ENCODE measurements around the gene RPS24. TPM values are rescaled to one million over a fixed set of nuclear protein-coding genes. Genes with fewer than 3 reads are reported as not detected.

The RPS24 gene
- total RNA-seq, 1 donor from 2014 or later = 1,331 TPM

- Histone ChIP-seq H2AFZ (ENCODE audit: low read depth, low read length) (no peak overlapping the region), H3K4me3 (ENCODE audit: insufficient read depth, low read depth, low read length) (no peak overlapping the region), H3K27me3 (ENCODE audit: insufficient read depth, low read length) (no peaks in the 10 kb centered on the region), H3K4me2 (ENCODE audit: low read length) (no peak overlapping the region), H4K20me1 (ENCODE audit: insufficient read depth, low read length) (peaks cover 70% of the 10 kb centered on the region), H3K27ac (ENCODE audit: low read depth, low read length) (no peak overlapping the region), H3K36me3 (ENCODE audit: insufficient read depth, low read length) (peaks cover 50% of the 10 kb centered on the region), H3K4me1 (ENCODE audit: insufficient read depth, low read length) (peaks cover 17% of the 10 kb centered on the region), H3K79me2 (ENCODE audit: insufficient read depth, low read length) (peaks cover 36% of the 10 kb centered on the region), H3K9me3 (ENCODE audit: insufficient read depth, low read depth, low read length) (no peaks in the 10 kb centered on the region), H3K9ac (ENCODE audit: low read length) (no peak overlapping the region)
- no peak for DNase-seq (ENCODE audit: low read depth)
- no peaks in the 10 kb centered on the region for H3K9me3 Mint-ChIP-seq (ENCODE audit: unreplicated experiment)
- TF ChIP-seq CTCF (IDR thresholded peaks at IDR 0.05; ENCODE audit: insufficient read depth, low read depth, low read length) (no peak), EZH2 (IDR thresholded peaks at IDR 0.05; ENCODE audit: insufficient read depth, low read length) (no peak)
- no peak for FAIRE-seq
- peak overlapping the region; percentile 30 for H3K4me3 Mint-ChIP-seq (ENCODE audit: unreplicated experiment)
- peaks cover 22% of the 10 kb centered on the region for H3K36me3 Mint-ChIP-seq (ENCODE audit: low read depth, unreplicated experiment)
- peaks cover 53% of the 10 kb centered on the region for H3K4me1 Mint-ChIP-seq (ENCODE audit: low read depth, unreplicated experiment)
- peak overlapping the region; percentile 3 for H3K27ac Mint-ChIP-seq (ENCODE audit: unreplicated experiment)
- H3K27me3 Mint-ChIP-seq (ENCODE audit: low read depth, unreplicated experiment) = no peaks in the 10 kb centered on the region
These were observed 9.1 kb downstream of the RPS24 start for GRCh38 chr10:78042752-78043104.

- Mint-ChIP-seq H3K36me3 (ENCODE audit: low read depth, unreplicated experiment) (peaks cover 23% of the 10 kb centered on the region), H3K4me1 (ENCODE audit: low read depth, unreplicated experiment) (peaks cover 48% of the 10 kb centered on the region), H3K27ac (ENCODE audit: unreplicated experiment) (no peak overlapping the region), H3K4me3 (ENCODE audit: unreplicated experiment) (no peak overlapping the region), H3K27me3 (ENCODE audit: low read depth, unreplicated experiment) (peaks cover under 1% of the 10 kb centered on the region), H3K9me3 (ENCODE audit: unreplicated experiment) (no peaks in the 10 kb centered on the region)
- peaks cover 36% of the 10 kb centered on the region for H3K36me3 ChIP-seq (ENCODE audit: insufficient read depth, low read length)
- peak overlapping the region; percentile 30 for H3K4me2 ChIP-seq (ENCODE audit: low read length)
- peaks cover 14% of the 10 kb centered on the region for H3K4me1 ChIP-seq (ENCODE audit: insufficient read depth, low read length)
- no peak overlapping the region for H3K9ac ChIP-seq (ENCODE audit: low read length)
- no peaks in the 10 kb centered on the region for H3K27me3 ChIP-seq (ENCODE audit: insufficient read depth, low read length)
- H4K20me1 ChIP-seq (ENCODE audit: insufficient read depth, low read length) = peaks cover 56% of the 10 kb centered on the region
- H3K79me2 ChIP-seq (ENCODE audit: insufficient read depth, low read length) = peaks cover 22% of the 10 kb centered on the region
- H2AFZ ChIP-seq (ENCODE audit: low read depth, low read length) = no peak overlapping the region
- no peaks in the 10 kb centered on the region for H3K9me3 ChIP-seq (ENCODE audit: insufficient read depth, low read depth, low read length)
- H3K4me3 ChIP-seq (ENCODE audit: insufficient read depth, low read depth, low read length) = no peak overlapping the region
- DNase-seq (ENCODE audit: low read depth) (no peak), FAIRE-seq (no peak)
- TF ChIP-seq EZH2 (IDR thresholded peaks at IDR 0.05; ENCODE audit: insufficient read depth, low read length) (no peak), CTCF (IDR thresholded peaks at IDR 0.05; ENCODE audit: insufficient read depth, low read depth, low read length) (no peak)
- H3K27ac ChIP-seq (ENCODE audit: low read depth, low read length) = no peak overlapping the region
These were observed 10.5 kb downstream of the RPS24 start for GRCh38 chr10:78044179-78044578.

- Mint-ChIP-seq H3K27ac (ENCODE audit: unreplicated experiment) (no peak overlapping the region), H3K4me3 (ENCODE audit: unreplicated experiment) (no peak overlapping the region), H3K36me3 (ENCODE audit: low read depth, unreplicated experiment) (peaks cover 24% of the 10 kb centered on the region), H3K27me3 (ENCODE audit: low read depth, unreplicated experiment) (peaks cover 5% of the 10 kb centered on the region), H3K9me3 (ENCODE audit: unreplicated experiment) (no peaks in the 10 kb centered on the region), H3K4me1 (ENCODE audit: low read depth, unreplicated experiment) (peaks cover 45% of the 10 kb centered on the region)
- no peak overlapping the region for H3K27ac ChIP-seq (ENCODE audit: low read depth, low read length)
- no peak overlapping the region for H3K9ac ChIP-seq (ENCODE audit: low read length)
- no peaks in the 10 kb centered on the region for H3K27me3 ChIP-seq (ENCODE audit: insufficient read depth, low read length)
- TF ChIP-seq EZH2 (IDR thresholded peaks at IDR 0.05; ENCODE audit: insufficient read depth, low read length) (no peak), CTCF (IDR thresholded peaks at IDR 0.05; ENCODE audit: insufficient read depth, low read depth, low read length) (no peak)
- no peaks in the 10 kb centered on the region for H3K9me3 ChIP-seq (ENCODE audit: insufficient read depth, low read depth, low read length)
- H3K79me2 ChIP-seq (ENCODE audit: insufficient read depth, low read length) = peaks cover 17% of the 10 kb centered on the region
- peak overlapping the region; percentile 30 for H3K4me2 ChIP-seq (ENCODE audit: low read length)
- peaks cover 31% of the 10 kb centered on the region for H3K36me3 ChIP-seq (ENCODE audit: insufficient read depth, low read length)
- DNase-seq (ENCODE audit: low read depth) (no peak), FAIRE-seq (no peak)
- no peak overlapping the region for H2AFZ ChIP-seq (ENCODE audit: low read depth, low read length)
- H3K4me1 ChIP-seq (ENCODE audit: insufficient read depth, low read length) = peaks cover 14% of the 10 kb centered on the region
- no peak overlapping the region for H3K4me3 ChIP-seq (ENCODE audit: insufficient read depth, low read depth, low read length)
- H4K20me1 ChIP-seq (ENCODE audit: insufficient read depth, low read length) = peaks cover 51% of the 10 kb centered on the region
These were observed 11.0 kb downstream of the RPS24 start for GRCh38 chr10:78044699-78045098.
